ENCODE data around the gene ZDHHC3.
"Not testable (repeated sequence)": the region's sequence is repeated elsewhere in the genome, so short reads cannot be mapped to it uniquely, and the experiment has no call there.

Gene ZDHHC3

GRCh38 chr3:44995142-44995770, 19.3 kb upstream of the ZDHHC3 start:
- DNase-seq (ENCODE audit: low spot score) = no peak

- DNase-seq (ENCODE audit: low spot score) = no peak
Observed at GRCh38 chr3:44993471-44994205, 17.7 kb upstream of the ZDHHC3 start.

GRCh38 chr3:44992555-44993470, 16.8 kb upstream of the ZDHHC3 start:
- no peak for DNase-seq (ENCODE audit: low spot score)

GRCh38 chr3:44991326-44991725, 15.4 kb upstream of the ZDHHC3 start:
- DNase-seq (ENCODE audit: low spot score) = no peak

- no peak for DNase-seq (ENCODE audit: low spot score)
Observed at GRCh38 chr3:44989636-44990373, 13.8 kb upstream of the ZDHHC3 start.

GRCh38 chr3:44989141-44989540, 13.2 kb upstream of the ZDHHC3 start:
- no peak for DNase-seq (ENCODE audit: low spot score)

GRCh38 chr3:44988073-44988472, 12.1 kb upstream of the ZDHHC3 start:
- DNase-seq (ENCODE audit: low spot score) = no peak

GRCh38 chr3:44987332-44987731, 11.4 kb upstream of the ZDHHC3 start:
- no peak for DNase-seq (ENCODE audit: low spot score)

GRCh38 chr3:44986330-44986729, 10.4 kb upstream of the ZDHHC3 start:
- DNase-seq (ENCODE audit: low spot score) = not testable (repeated sequence)

GRCh38 chr3:44984335-44984734, 8.4 kb upstream of the ZDHHC3 start:
- no peak for DNase-seq (ENCODE audit: low spot score)

- no peak for DNase-seq (ENCODE audit: low spot score)
Observed at GRCh38 chr3:44983484-44983941, 7.5 kb upstream of the ZDHHC3 start.

- no peak for DNase-seq (ENCODE audit: low spot score)
Observed at GRCh38 chr3:44982817-44983216, 6.8 kb upstream of the ZDHHC3 start.

- DNase-seq (ENCODE audit: low spot score) = no peak
Observed at GRCh38 chr3:44981751-44982150, 5.8 kb upstream of the ZDHHC3 start.

- no peak for DNase-seq (ENCODE audit: low spot score)
Observed at GRCh38 chr3:44981220-44981619, 5.2 kb upstream of the ZDHHC3 start.

GRCh38 chr3:44974416-44974815, 1.6 kb downstream of the ZDHHC3 start:
- no peak for DNase-seq (ENCODE audit: low spot score)

GRCh38 chr3:44970926-44971490, 5.0 kb downstream of the ZDHHC3 start:
- DNase-seq (ENCODE audit: low spot score) = no peak

GRCh38 chr3:44969828-44970179, 6.2 kb downstream of the ZDHHC3 start:
- DNase-seq (ENCODE audit: low spot score) = no peak

- DNase-seq (ENCODE audit: low spot score) = no peak
Observed at GRCh38 chr3:44969154-44969827, 6.7 kb downstream of the ZDHHC3 start.

- no peak for DNase-seq (ENCODE audit: low spot score)
Observed at GRCh38 chr3:44968447-44968858, 7.5 kb downstream of the ZDHHC3 start.

GRCh38 chr3:44966795-44967278, 9.1 kb downstream of the ZDHHC3 start:
- DNase-seq (ENCODE audit: low spot score) = no peak

- no peak for DNase-seq (ENCODE audit: low spot score)
Observed at GRCh38 chr3:44965165-44965564, 10.8 kb downstream of the ZDHHC3 start.

All from ecto neural progenitor cell (in vitro differentiated cells).